Measurements from ENCODE around the gene LIMCH1. TPM values are rescaled to one million over a fixed set of nuclear protein-coding genes. Genes with fewer than 3 reads are reported as not detected.
A peak's percentile ranks its signal among the peaks of the same experiment; 100 is the strongest.

LIMCH1 gene
- total and polyA plus RNA-seq, 2 experiments from 2014 or later, result 10.6 to 13.3 TPM

- no peak for DNase-seq (ENCODE audit: low spot score)
- Histone ChIP-seq H3K79me2 (no peaks in the 10 kb centered on the region), H3K4me2 (no peak overlapping the region), H3K36me3 (replicated peaks; ENCODE audit: insufficient read depth, low read depth) (no peaks in the 10 kb centered on the region), H4K20me1 (ENCODE audit: insufficient read depth, poor library complexity, severe bottlenecking) (no peaks in the 10 kb centered on the region), H3K4me3 (no peak overlapping the region), H3K27me3 (no peaks in the 10 kb centered on the region), H3K9me2 (replicated peaks; ENCODE audit: insufficient read depth) (no peaks in the 10 kb centered on the region), H3K4me1 (ENCODE audit: insufficient read depth) (no peaks in the 10 kb centered on the region), H3K9me3 (ENCODE audit: low read depth) (no peaks in the 10 kb centered on the region), H3K27ac (no peak overlapping the region), H2AFZ (no peak overlapping the region)
- TF ChIP-seq EZH2phosphoT487 (IDR thresholded peaks at IDR 0.05; ENCODE audit: low read depth, severe bottlenecking, unreplicated experiment) (no peak), CTCF (IDR thresholded peaks at IDR 0.05; ENCODE audit: poor library complexity) (no peak), EZH2 (IDR thresholded peaks at IDR 0.05; ENCODE audit: borderline replicate concordance) (no peak)
- 72% methylated on average over 4 of the region's 4 CpGs for WGBS (ENCODE audit: low lambda C conversion rate, missing lambda C conversion rate)
These were observed 20.8 kb upstream of the LIMCH1 start for GRCh38 chr4:41517121-41517520.

GRCh38 chr4:41517747-41518146 is 20.2 kb upstream of the LIMCH1 start:
- Histone ChIP-seq H3K4me2 (no peak overlapping the region), H3K27ac (no peak overlapping the region), H3K4me3 (no peak overlapping the region), H3K9me3 (ENCODE audit: low read depth) (no peaks in the 10 kb centered on the region), H3K4me1 (ENCODE audit: insufficient read depth) (no peaks in the 10 kb centered on the region), H3K36me3 (replicated peaks; ENCODE audit: insufficient read depth, low read depth) (no peaks in the 10 kb centered on the region), H3K27me3 (no peaks in the 10 kb centered on the region), H2AFZ (no peak overlapping the region), H3K9me2 (replicated peaks; ENCODE audit: insufficient read depth) (no peaks in the 10 kb centered on the region), H3K79me2 (no peaks in the 10 kb centered on the region), H4K20me1 (ENCODE audit: insufficient read depth, poor library complexity, severe bottlenecking) (no peaks in the 10 kb centered on the region)
- DNase-seq (ENCODE audit: low spot score), result no peak
- TF ChIP-seq CTCF (IDR thresholded peaks at IDR 0.05; ENCODE audit: poor library complexity), result no peak
- no peak for TF ChIP-seq EZH2 (IDR thresholded peaks at IDR 0.05; ENCODE audit: borderline replicate concordance)
- no peak for TF ChIP-seq EZH2phosphoT487 (IDR thresholded peaks at IDR 0.05; ENCODE audit: low read depth, severe bottlenecking, unreplicated experiment)
- WGBS (ENCODE audit: low lambda C conversion rate, missing lambda C conversion rate), result 90% methylated on average over 1 of the region's 1 CpG

GRCh38 chr4:41524425-41524824 is 13.5 kb upstream of the LIMCH1 start:
- Histone ChIP-seq H3K9me3 (ENCODE audit: low read depth) (no peaks in the 10 kb centered on the region), H3K27ac (no peak overlapping the region)

GRCh38 chr4:41525129-41525528 is 12.8 kb upstream of the LIMCH1 start:
- H3K27me3 ChIP-seq, result no peaks in the 10 kb centered on the region
- no peaks in the 10 kb centered on the region for H3K9me3 ChIP-seq (ENCODE audit: low read depth)
- WGBS (ENCODE audit: low lambda C conversion rate, missing lambda C conversion rate), result 64% methylated on average over 11 of the region's 11 CpGs
- H3K79me2 ChIP-seq, result no peaks in the 10 kb centered on the region
- peak overlapping the region; percentile 51 for H3K27ac ChIP-seq
- H3K4me3 ChIP-seq, result no peak overlapping the region
- no peaks in the 10 kb centered on the region for H4K20me1 ChIP-seq (ENCODE audit: insufficient read depth, poor library complexity, severe bottlenecking)
- H3K4me2 ChIP-seq, result no peak overlapping the region
- H3K4me1 ChIP-seq (ENCODE audit: insufficient read depth), result no peaks in the 10 kb centered on the region
- no peak overlapping the region for H2AFZ ChIP-seq
- H3K36me3 ChIP-seq (replicated peaks; ENCODE audit: insufficient read depth, low read depth), result no peaks in the 10 kb centered on the region
- no peaks in the 10 kb centered on the region for H3K9me2 ChIP-seq (replicated peaks; ENCODE audit: insufficient read depth)
- TF ChIP-seq CTCF (IDR thresholded peaks at IDR 0.05; ENCODE audit: poor library complexity) (no peak), EZH2phosphoT487 (IDR thresholded peaks at IDR 0.05; ENCODE audit: low read depth, severe bottlenecking, unreplicated experiment) (no peak), EZH2 (IDR thresholded peaks at IDR 0.05; ENCODE audit: borderline replicate concordance) (no peak)
- peak; percentile 12 for DNase-seq (ENCODE audit: low spot score)

More at GRCh38 chr4:41524425-41524824, 13.5 kb upstream of the LIMCH1 start:
- no peak for DNase-seq (ENCODE audit: low spot score)
- Histone ChIP-seq H4K20me1 (ENCODE audit: insufficient read depth, poor library complexity, severe bottlenecking) (no peaks in the 10 kb centered on the region), H3K4me2 (no peak overlapping the region), H3K4me3 (no peak overlapping the region), H3K36me3 (replicated peaks; ENCODE audit: insufficient read depth, low read depth) (no peaks in the 10 kb centered on the region), H3K79me2 (no peaks in the 10 kb centered on the region), H3K27me3 (no peaks in the 10 kb centered on the region), H3K9me2 (replicated peaks; ENCODE audit: insufficient read depth) (no peaks in the 10 kb centered on the region), H3K4me1 (ENCODE audit: insufficient read depth) (no peaks in the 10 kb centered on the region), H2AFZ (no peak overlapping the region)
- WGBS (ENCODE audit: low lambda C conversion rate, missing lambda C conversion rate), result 57% methylated on average over 4 of the region's 4 CpGs
- no peak for TF ChIP-seq EZH2 (IDR thresholded peaks at IDR 0.05; ENCODE audit: borderline replicate concordance)

Measured in hepatocyte (in vitro differentiated cells).